HG02642 (cell line): ENCODE data around the gene TSHR.

Source experiments
- ATAC-seq: cut with Tn5 transposase; IDR thresholded peaks from one replicate; pipeline ENCODE4 v1.9.1; 2021; ENCODE audit warnings: mild to moderate bottlenecking; ENCODE audit not compliant: unreplicated experiment, poor library complexity

The TSHR gene

GRCh38 chr14:81125536-81125935 lies 170.1 kb downstream of the TSHR start:
- ATAC-seq: no peak

DNA sequence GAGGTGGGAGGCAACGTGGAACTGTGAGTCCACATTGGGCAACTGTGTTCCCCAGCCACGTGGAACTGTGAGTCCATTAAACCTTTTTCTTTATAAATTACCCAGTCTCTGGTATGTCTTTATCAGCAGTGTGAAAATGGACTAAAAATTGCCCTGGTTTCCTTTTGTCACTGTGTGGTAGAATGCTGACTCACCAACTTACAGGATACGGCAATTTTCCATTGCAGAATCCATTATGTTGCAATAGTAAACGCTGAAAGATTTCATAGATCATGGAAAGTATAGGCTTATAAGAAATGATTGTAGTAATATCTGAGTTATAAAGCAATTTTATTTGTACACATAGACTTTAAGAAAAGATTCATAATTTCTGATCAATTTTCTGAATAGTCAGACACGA lies 172.4 kb downstream of the TSHR start:
- no peak for ATAC-seq

GRCh38 chr14:81129242-81129641 lies 173.8 kb downstream of the TSHR start:
- no peak for ATAC-seq

- no peak for ATAC-seq
Observed at GRCh38 chr14:81132468-81132867, 177.0 kb downstream of the TSHR start.

GRCh38 chr14:81133400-81133799 lies 178.0 kb downstream of the TSHR start:
- ATAC-seq: no peak

DNA sequence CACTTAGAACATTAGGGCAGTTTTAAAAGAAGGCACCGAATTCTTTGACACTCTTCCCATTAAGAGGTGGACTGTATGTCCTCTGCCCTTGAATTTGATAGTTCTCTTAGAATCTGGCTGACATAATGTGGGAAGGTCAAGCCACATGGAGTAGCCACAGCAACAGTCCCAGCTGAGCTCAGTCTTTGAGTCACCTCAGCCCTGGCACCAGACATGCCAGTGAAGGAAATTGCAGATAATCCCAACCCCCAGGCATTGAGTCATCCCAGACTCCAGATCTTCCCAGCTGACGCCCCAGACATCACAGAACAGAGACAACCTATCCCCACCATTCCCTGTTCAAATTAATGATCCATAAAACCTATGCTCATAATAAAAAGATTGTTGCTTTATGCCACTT lies 181.9 kb downstream of the TSHR start:
- no peak for ATAC-seq

DNA sequence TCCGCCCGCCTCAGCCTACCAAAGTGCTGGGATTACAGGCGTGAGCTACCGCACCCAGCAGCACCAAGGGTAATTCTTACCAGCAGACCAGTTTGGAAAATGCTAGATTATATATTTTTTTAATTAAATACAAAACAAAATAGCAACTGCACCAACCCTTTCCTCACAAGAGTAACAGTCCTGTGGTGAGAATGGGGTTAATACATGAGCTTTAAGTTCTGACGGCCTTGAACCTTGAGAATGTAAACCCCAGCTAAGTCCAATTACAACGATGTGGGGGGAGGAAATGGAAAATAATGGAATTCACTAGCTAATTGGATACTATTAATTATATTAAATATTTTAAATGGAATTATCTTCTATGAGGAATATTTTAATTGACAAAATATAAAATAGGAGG lies 183.0 kb downstream of the TSHR start:
- no peak for ATAC-seq

DNA sequence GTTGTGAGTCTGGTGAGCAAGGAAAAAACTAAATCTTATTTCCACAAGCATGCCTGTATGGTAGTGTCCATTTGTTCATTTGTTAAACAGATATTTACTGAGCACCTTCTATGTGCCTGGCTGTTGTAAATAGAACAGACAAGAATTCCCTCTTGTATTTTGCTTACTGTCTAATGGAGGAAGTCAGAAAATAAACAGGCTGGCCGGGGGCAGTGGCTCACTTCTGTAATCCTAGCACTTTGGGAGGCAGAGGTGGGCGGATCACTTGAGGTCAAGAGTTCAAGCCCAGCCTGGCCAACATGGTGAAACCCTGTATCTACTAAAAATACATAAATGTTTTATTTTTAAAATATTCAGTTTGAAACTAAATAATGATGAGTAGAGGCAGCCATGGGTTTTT lies 186.0 kb downstream of the TSHR start:
- ATAC-seq: no peak

DNA sequence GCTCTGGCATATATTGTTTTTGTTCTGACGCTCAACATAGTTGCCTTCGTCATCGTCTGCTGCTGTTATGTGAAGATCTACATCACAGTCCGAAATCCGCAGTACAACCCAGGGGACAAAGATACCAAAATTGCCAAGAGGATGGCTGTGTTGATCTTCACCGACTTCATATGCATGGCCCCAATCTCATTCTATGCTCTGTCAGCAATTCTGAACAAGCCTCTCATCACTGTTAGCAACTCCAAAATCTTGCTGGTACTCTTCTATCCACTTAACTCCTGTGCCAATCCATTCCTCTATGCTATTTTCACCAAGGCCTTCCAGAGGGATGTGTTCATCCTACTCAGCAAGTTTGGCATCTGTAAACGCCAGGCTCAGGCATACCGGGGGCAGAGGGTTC lies 188.4 kb downstream of the TSHR start:
- no peak for ATAC-seq

GRCh38 chr14:81144824-81145603 lies 189.6 kb downstream of the TSHR start:
- ATAC-seq: no peak

DNA sequence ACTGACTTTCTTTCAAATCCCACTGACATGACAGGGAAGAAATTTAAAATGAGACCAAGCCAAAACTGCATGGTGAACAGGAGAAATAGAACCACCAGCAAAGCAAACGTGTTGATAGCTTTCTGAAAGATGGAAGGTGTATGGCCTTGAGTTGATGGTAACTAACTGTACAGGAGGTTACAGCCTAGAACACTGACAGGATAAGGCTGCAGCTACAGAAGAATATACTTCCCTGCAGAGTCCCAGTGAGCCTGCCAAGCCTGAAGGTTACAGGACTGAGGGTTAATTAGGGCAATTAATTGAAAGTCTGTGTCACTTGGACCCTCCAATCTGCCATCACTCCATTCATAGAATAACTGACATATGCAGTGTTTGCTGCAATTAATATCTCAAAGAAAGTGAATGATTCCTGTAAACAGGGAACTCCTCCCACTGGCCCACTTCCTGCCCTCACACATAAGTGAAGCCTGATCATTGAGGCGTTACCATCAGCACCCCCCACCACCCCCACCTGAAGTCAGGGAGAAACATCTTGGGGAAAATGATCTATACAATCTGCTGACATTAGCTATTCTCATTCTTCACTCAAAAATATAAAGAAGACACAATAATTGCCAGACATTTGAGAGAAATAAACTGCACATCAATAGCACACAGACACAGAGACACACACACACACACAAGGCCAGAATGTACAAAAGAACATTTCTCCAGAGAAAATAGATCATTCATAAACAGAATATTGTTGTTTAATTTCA lies 191.9 kb downstream of the TSHR start:
- ATAC-seq: peak; percentile 65

DNA sequence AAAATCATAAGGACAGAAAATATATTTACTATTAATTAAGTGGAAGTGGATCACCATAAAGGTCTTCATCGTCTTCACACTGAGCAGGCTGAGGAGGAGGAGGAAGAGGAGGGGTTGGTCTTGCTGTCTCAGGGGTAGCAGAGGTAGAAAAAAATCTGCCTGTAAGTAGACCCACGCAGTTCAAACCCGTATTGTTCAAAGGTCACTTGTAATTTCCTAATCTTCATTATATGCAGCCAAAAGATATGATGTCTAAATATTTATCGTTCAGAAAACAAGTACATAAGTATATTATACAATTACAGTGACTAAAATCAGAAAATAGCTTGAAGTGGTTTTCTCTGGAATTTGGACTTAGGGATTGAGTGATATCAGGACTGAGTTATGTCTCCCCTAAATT lies 193.2 kb downstream of the TSHR start:
- no peak for ATAC-seq

- ATAC-seq: peak; percentile 58
Observed at GRCh38 chr14:81153187-81153586, 197.8 kb downstream of the TSHR start.

GRCh38 chr14:81157431-81157830 lies 202.0 kb downstream of the TSHR start:
- no peak for ATAC-seq

DNA sequence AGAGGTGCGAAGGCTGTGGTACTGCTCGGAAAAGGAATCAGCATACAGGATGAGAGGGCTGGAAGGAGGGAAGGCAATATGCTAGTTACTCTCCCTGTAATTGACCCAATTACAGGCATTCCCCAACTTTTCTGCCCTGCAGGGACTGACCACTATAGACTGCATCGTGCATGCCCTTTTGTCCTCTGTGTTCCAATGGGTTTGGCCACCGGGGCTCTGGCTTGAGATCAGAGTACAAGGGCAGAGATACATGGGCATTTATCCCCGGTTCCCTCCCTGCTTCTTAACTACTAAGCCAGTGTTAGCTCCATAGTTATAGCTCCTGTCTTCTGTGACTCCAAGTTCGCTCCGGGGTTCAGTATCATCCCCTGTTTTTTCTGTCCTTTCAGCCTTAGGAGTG lies 205.7 kb downstream of the TSHR start:
- no peak for ATAC-seq

- no peak for ATAC-seq
Observed at GRCh38 chr14:81161749-81162148, 206.3 kb downstream of the TSHR start.

GRCh38 chr14:81162941-81163340 lies 207.5 kb downstream of the TSHR start:
- ATAC-seq: no peak

GRCh38 chr14:81164167-81164774 lies 208.8 kb downstream of the TSHR start:
- peak; percentile 95 for ATAC-seq

DNA sequence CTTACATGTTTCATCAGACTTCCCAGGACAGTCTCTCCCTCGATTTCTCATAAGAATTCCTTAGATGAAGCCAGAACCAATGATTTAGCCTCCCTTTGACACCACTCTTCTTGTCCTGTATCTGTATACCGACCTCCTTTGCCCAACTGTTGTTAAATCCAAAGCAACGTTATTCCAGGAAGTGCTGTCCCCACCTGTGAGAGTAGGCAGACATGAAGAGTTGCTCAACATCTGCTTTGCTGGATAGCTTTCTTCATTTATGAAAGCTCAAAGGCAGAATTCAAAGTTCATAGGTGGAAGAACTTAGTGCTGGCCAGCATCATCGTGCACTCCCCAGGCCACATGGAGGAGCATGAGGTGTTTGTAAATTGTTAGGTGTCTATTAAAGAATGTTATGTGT lies 209.8 kb downstream of the TSHR start:
- ATAC-seq: no peak

DNA sequence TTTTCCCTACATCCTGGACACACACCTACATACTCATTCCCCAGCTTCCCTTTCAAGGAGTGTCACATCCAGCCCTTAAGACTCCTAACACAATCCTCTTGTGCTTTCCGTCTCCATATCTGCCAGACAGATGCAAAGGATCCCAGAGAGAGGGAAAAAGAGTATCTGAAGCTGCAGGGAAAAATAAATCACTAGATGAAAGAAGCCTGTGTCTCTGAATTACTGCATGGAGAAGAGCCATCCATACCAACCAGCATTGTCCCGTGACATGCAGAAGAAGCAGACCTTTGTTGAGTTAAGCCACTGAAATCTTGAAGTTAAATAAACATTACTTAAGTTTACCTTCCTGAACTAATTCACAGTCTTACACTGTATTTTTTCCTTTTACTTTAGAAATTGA lies 210.7 kb downstream of the TSHR start:
- no peak for ATAC-seq

DNA sequence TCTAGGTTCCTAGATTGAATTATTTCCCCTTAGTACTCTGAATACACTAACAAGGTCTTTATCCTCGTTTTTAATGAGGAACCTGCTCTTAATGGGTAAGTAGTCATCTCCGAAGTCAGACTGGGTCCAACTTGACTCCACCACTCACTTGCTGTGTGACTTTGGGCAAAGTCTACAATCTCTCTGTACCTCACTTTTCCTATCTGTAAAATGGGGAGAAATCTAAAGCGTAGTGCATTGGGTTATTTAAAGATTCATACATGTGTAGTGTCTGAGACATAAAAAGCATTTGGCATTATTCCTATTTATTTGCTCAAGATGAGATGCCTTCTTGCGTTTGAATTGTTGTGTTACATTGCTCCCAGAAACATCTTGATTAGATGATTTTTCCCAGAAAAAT lies 213.8 kb downstream of the TSHR start:
- no peak for ATAC-seq
